T-helper 1 cell treated with Interleukin-12 subunit alpha and Interleukin-12 subunit beta and Interleukin-4 antibody, amounts not matched to agents 30 ng/mL and 1 ng/mL, for 36 hours (primary cell): ENCODE results near the gene THOC6. TPM values are rescaled to one million over a fixed set of nuclear protein-coding genes. Genes with fewer than 3 reads are reported as not detected.

Experiments used
- intact Hi-C: fragments of 100-400 bp; cut with micrococcal nuclease; formaldehyde crosslinking; loops from one replicate; pipeline ENCODE4 v1.15.1; 2024
- total RNA-seq: library from RNA; stranded (reverse); gene quantifications from 2 replicates; pipeline ENCODE4 v1.2.3, GENCODE V29; 2022

THOC6 gene
- total RNA-seq, 1 donor from 2014 or later: 45.2 TPM

DNA sequence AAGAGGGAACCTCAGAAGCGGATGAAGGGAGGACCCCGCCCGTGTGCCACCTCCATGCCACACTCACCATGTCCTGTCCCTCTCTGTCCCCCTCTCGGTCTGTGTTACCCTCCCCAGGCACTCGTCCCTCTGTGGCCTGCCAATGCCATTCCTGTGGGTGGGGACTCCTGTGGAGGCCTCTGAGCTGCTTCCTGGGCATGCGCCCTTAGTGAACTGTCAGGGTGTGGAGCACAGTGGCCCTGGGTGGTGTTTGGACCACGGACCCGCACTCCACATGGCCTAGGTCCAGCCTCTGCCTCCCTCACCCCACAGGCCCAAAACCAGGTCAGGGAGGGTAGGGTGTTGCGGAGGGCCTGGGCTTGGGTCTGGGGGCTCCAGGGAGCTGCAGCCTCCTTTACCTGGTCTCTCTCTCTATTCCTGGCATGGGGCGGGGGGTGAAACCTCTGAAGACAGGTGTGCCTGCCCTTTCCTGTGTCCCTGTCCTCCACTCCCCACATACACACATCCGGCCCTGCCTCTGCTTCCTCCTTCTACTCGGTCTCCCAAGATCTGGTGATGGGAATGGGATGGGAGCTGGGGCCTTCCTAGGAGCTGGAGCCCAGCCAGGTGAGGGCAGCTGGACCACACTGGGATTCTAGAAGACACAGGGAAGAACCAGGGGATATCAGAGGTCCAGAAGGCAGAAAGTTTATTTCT lies 32.1 kb upstream of the THOC6 start:
- intact Hi-C loops: no loop called here

- intact Hi-C loops: no loop called here
These were observed 31.3 kb upstream of the THOC6 start for GRCh38 chr16:2992383-2993081.

DNA sequence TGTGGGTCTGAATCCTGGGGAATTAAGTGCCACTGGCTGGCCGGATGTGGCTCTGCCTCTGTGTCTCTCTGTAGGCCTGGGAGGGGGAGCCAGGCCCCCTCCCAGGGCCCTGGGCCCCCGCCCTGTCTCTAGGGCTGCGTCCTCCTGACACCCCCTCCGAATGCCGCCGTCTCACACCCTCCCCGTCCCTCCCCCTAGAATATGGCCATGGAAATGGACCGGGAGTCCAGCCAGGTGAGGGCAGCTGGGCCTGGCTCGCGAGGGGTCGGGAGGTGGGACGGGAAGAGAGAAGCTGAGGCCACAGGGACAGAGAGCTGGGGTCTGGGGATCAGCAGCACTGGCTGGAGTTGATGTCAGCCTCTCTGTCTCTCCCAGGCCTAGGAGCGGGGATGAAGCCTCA lies 27.5 kb upstream of the THOC6 start:
- intact Hi-C loops: no loop called here

DNA sequence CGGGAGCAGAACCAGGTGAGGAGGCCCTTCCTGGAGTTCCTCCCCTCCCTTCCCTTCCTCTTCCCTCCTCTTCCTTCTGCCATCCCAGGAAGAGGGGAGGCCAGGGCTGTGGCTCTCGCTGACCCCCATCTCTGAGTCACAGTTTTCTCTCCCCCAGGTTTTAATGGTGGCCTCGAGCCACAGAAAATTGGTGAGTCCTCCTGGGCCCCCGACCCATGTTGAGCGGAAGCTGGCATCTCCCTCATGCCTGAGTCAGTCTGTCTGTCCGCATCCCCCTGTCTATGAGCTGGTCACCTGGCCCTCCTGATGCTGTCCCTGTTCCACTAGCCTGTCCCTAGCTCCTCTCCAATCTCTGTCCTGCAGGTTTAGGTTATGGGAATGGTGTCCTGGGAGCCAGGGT lies 23.9 kb upstream of the THOC6 start:
- intact Hi-C loops: no loop called here

GRCh38 chr16:3000540-3000939 lies 23.3 kb upstream of the THOC6 start:
- intact Hi-C loops: no loop called here

DNA sequence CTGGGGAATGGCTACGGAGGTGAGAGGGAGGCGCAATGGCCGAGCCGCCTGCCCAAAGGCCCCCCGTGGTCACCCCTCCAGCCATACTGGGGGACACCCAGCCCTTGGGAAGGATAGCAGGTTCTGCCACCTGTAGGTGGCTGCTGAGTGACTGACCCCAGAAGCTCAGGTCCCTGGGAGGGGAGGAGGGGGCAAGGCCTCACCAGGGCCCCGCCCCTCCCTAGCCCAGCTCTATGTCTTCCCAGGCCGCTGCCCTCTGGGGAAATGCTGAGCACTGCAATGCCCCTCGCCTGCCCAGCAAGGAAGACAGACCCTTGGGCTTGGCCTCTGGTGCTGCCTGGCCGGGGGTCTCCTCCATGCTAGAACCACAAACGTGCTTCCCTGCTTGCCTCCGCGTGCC lies 22.5 kb upstream of the THOC6 start:
- intact Hi-C loops: no loop called here

DNA sequence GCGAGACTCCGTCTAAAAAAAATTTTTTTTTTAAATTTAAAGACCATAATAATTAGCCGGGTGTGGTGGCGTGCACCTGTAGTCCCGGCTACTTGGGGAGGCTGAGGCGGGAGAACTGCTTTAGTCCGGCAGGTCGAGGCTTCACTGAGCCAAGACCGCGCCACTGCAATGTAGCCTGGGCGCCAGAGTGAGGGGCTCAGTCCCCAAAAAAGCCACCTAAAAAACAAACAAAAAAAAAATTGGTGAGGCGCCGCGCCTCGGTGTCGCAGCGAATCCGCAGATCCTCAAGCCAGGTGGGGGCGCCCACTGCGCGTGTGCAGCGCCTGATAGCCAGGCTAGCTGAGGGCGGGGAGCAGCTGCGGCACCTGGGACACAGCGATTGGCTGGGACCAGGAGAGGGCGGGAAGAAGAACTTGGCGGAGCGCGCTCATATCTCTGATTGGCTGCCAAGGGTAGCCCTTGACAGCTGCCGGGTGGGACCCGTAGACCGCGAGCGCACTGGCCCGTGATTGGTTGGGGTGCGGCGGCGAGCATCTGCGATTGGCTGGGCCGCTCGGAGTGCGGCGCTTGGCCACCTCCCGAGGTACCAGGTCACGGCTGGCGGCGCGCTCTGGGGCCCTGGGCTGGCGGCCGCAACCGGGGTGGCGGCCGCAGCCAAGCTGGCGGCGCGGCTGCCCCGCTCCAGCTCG lies 20.1 kb upstream of the THOC6 start:
- intact Hi-C loops: loop anchor here (1.0 to 2.0 kb wide), 10 partner anchors 17 to 500 kb away; partner anchors contain the start of genes THOC6 and TNFRSF12A

GRCh38 chr16:3004319-3004718 lies 19.5 kb upstream of the THOC6 start:
- intact Hi-C loops: loop anchor here (1.0 kb wide), 4 partner anchors 34 to 499 kb away; no protein-coding TSS in a partner anchor

GRCh38 chr16:3004781-3005284 lies 19.0 kb upstream of the THOC6 start:
- intact Hi-C loops: loop anchor here (1.0 kb wide), 4 partner anchors 35 to 498 kb away; no protein-coding TSS in a partner anchor

- intact Hi-C loops: no loop called here
These were observed 16.5 kb upstream of the THOC6 start for GRCh38 chr16:3007059-3007956.

DNA sequence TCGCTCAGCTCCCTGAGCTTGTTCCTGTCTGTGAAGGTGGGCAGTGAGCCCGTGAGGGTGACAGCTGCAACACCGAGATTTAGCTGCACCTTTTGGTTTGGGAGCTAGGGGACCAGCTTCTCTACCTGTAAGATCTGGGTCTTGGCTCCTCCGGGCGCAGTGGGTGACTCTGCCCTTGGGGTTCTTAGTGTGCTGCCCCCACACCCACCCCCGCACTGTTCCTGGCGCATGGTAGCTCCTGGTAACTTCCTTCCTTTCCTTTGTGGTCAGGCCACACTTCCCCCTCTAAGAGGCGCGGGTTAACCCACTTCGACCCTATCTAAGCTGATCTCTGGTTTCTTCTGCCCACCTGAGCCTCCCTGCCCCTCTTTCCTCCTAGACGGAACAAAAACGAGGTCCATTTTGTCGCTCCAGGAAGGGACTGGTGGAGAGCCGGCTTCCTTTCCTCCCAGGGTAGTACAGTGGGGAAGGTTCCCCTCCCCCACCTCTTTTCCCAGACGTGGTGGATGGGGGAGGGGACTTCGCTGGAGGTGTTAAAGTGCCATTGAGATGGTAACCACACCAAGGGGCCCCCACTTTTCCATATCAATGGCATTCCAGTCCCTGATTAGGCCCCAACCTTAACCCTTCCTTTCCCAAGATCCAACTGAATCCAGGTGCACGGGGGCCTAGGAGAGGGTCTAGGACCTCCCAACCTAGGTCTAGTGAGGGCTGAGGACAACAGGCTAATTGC lies 15.7 kb upstream of the THOC6 start:
- intact Hi-C loops: no loop called here

DNA sequence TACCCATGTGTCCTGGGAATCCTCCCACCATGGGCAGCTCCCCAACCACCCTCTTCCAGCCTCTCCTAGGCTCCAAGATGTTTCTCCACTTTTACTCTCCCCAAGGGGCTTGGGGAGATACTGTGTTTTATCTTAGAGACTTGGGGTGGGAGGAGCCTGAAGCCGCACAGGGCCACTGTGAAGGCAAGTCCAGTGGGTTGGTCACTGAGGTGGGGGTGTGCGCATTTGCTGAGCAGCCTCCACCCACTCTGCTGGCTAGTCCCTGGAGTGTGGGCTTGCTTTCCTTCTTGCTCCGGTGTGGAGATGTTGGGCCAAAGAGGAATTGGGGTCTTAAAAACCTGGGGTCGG lies 15.2 kb upstream of the THOC6 start:
- intact Hi-C loops: no loop called here

- intact Hi-C loops: no loop called here
These were observed 14.1 kb upstream of the THOC6 start for GRCh38 chr16:3009568-3010390.

- intact Hi-C loops: no loop called here
These were observed 13.3 kb upstream of the THOC6 start for GRCh38 chr16:3010510-3010909.

DNA sequence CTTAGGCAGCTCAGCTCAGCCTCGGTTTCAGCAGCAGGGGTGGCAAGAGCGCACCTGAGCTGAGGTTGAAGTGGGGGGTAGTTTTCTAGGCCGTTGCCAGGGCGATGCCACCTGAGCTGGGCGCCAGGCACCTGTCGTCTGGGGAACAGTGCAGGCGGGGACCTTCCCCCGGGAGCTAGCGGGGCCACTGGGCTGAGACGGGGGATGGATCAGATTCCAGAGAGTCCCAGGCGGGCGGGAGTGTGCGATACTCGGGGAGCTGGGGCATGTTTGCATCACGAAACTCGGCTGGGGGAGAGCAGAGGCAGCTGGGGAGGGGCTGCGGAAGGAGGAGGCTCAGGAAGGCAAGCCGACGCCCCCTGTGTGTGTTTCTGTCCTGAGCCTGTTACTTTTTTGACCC lies 11.6 kb upstream of the THOC6 start:
- intact Hi-C loops: no loop called here

GRCh38 chr16:3012828-3013420 lies 10.9 kb upstream of the THOC6 start, which contains the start of gene CLDN9:
Gene CLDN9, plus strand, starts transcription at chr16:3012923. Its CDS starts 440 bp downstream, at chr16:3013363.
- intact Hi-C loops: no loop called here

GRCh38 chr16:3013491-3013951 lies 10.3 kb upstream of the THOC6 start:
- intact Hi-C loops: no loop called here

GRCh38 chr16:3013998-3014690 lies 9.7 kb upstream of the THOC6 start:
- intact Hi-C loops: no loop called here
